Transverse colon (tissue), 4 donors: ENCODE results near the gene SORL1. TPM values are rescaled to one million over a fixed set of nuclear protein-coding genes. Genes with fewer than 3 reads are reported as not detected.

Experiments
- DNase-seq: peaks from one replicate; pipeline ENCODE4 v3.0.0-alpha.2; 2019
- H3K27ac ChIP-seq, 4 donors: fragments of 200-600 bp; sonication (generic); 2 replicates each; pipeline ENCODE4 v1.5.1; 2016 to 2018; ENCODE audit warnings: inconsistent platforms in 4 of 4
- H3K27me3 ChIP-seq: fragments of 200-600 bp; sonication (generic); 2 replicates; pipeline ENCODE4 v1.5.1; 2017; ENCODE audit warnings: inconsistent platforms
- H3K36me3 ChIP-seq, 4 donors: fragments of 200-600 bp; sonication (generic); 2 replicates each; pipeline ENCODE4 v1.5.1; 2017 to 2019; ENCODE audit warnings: inconsistent platforms in 4 of 4
- H3K4me1 ChIP-seq, 4 donors: fragments of 200-600 bp; sonication (generic); 2 replicates each; pipeline ENCODE4 v1.5.1; 2017 to 2020; ENCODE audit warnings: inconsistent platforms in 4 of 4
- H3K4me3 ChIP-seq, 4 donors: fragments of 200-600 bp; sonication (generic); 1 replicate in 1 of 4; 2 replicates in 3 of 4; pipeline versions ENCODE4 v1.5.1 to v1.6.1; 2017 to 2019; ENCODE audit warnings: inconsistent platforms in 4 of 4
- H3K9me3 ChIP-seq, 2 donors: fragments of 200-600 bp; sonication (generic); 2 replicates each; pipeline ENCODE4 v1.5.1; 2017 to 2019; ENCODE audit warnings: inconsistent platforms in 2 of 2
- EP300 ChIP-seq: sonication (generic); formaldehyde crosslinking; IDR thresholded peaks from one replicate; pipeline ENCODE4 v1.6.1; 2017; ENCODE audit warnings: antibody characterized with exemption, low read depth
- POLR2A ChIP-seq: fragments of 450-650 bp; IDR thresholded peaks from one replicate; pipeline ENCODE4 v1.6.1; 2016; ENCODE audit warnings: antibody characterized with exemption, mild to moderate bottlenecking, moderate library complexity
- POLR2AphosphoS5 ChIP-seq, 3 donors: sonication (generic); formaldehyde crosslinking; IDR thresholded peaks; one replicate each; pipeline ENCODE4 v1.6.1; 2016; ENCODE audit warnings: antibody characterized with exemption in 3 of 3
- WGBS, 2 donors: methylation state at CpG; one replicate each; pipeline ENCODE4 v1.1.5; 2018; ENCODE audit warnings: low coverage in 1 of 2; 5-methylcytosine and 5-hydroxymethylcytosine counted together
- in situ Hi-C, 4 donors: fragments of 200-750 bp; cut with MboI; loops; one replicate each; pipeline versions ENCODE4 v1.15.0 to v1.15.1; 2017; ENCODE audit warnings: low sequenced_read_pairs in 3 of 4, low pct_ligation_motif_present in 1 of 4, low pct_unique_long_range_greater_than_20kb in 1 of 4
- intact Hi-C: fragments of 100-400 bp; cut with DNase I; formaldehyde crosslinking; loops from one replicate; pipeline ENCODE4 v1.15.1; 2023; ENCODE audit warnings: low total_unique reads
- total RNA-seq, 4 donors: library from RNA; depleted of rRNA; stranded (reverse); fragments of >200 nt; gene quantifications; one replicate each; pipeline ENCODE4 v1.1.0, GENCODE V29; 2016
- TF ChIP-seq, protein P1 (sequence below), 5 experiments: fragments of 200-600 bp in 3 of 5; fragments of 450-650 bp in 2 of 5; sonication (generic) in 3 of 5; IDR thresholded peaks; 1 replicate in 2 of 5; 2 replicates in 3 of 5; pipeline ENCODE4 v1.5.1; 2016 to 2017; ENCODE audit warnings: antibody characterized with exemption in 5 of 5, inconsistent platforms in 3 of 5, mild to moderate bottlenecking in 2 of 5, moderate library complexity in 1 of 5

Gene SORL1
- total RNA-seq, 4 donors from 2014 or later, result 81.6 to 338 (median 129) TPM

- WGBS, 2 donors, result 83 to 89% methylated on average over 3 to 5 of the region's 5 CpGs
- peaks cover 0 to 24% (median 8%) of the 10 kb centered on the region in 4 donors for H3K36me3 ChIP-seq
- in situ Hi-C loops, result no loop called here
- TF ChIP-seq POLR2A (no peak), EP300 (no peak), POLR2AphosphoS5 (IDR thresholded peaks at IDR 0.05) (no peak)
- TF ChIP-seq, protein P1, sequence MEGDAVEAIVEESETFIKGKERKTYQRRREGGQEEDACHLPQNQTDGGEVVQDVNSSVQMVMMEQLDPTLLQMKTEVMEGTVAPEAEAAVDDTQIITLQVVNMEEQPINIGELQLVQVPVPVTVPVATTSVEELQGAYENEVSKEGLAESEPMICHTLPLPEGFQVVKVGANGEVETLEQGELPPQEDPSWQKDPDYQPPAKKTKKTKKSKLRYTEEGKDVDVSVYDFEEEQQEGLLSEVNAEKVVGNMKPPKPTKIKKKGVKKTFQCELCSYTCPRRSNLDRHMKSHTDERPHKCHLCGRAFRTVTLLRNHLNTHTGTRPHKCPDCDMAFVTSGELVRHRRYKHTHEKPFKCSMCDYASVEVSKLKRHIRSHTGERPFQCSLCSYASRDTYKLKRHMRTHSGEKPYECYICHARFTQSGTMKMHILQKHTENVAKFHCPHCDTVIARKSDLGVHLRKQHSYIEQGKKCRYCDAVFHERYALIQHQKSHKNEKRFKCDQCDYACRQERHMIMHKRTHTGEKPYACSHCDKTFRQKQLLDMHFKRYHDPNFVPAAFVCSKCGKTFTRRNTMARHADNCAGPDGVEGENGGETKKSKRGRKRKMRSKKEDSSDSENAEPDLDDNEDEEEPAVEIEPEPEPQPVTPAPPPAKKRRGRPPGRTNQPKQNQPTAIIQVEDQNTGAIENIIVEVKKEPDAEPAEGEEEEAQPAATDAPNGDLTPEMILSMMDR (IDR thresholded peaks at IDR 0.05), result no peak
- H3K4me3 ChIP-seq, result no peak overlapping the region
- intact Hi-C loops, result no loop called here
- no peak for DNase-seq
- no peak overlapping the region for H3K27ac ChIP-seq
- no peaks in the 10 kb centered on the region for H3K4me1 ChIP-seq
- no peaks in the 10 kb centered on the region for H3K27me3 ChIP-seq
- H3K9me3 ChIP-seq, result no peaks in the 10 kb centered on the region
These were observed 109.6 kb downstream of the SORL1 start for GRCh38 chr11:121561716-121562115.

GRCh38 chr11:121563003-121563402 lies 110.9 kb downstream of the SORL1 start:
- Histone ChIP-seq H3K9me3 (no peaks in the 10 kb centered on the region), H3K4me3 (no peak overlapping the region), H3K27me3 (no peaks in the 10 kb centered on the region), H3K4me1 (no peaks in the 10 kb centered on the region), H3K27ac (no peak overlapping the region), H3K36me3 (peaks cover 0 to 20% (median 8%) of the 10 kb centered on the region in 4 donors)
- TF ChIP-seq POLR2AphosphoS5 (IDR thresholded peaks at IDR 0.05) (no peak), EP300 (no peak), POLR2A (no peak)
- TF ChIP-seq, protein P1 (IDR thresholded peaks at IDR 0.05), result no peak
- in situ Hi-C loops (no loop called here), intact Hi-C loops (no loop called here)
- no peak for DNase-seq
- 77 to 84% methylated on average over 2 to 4 of the region's 4 CpGs for WGBS, 2 donors

DNA sequence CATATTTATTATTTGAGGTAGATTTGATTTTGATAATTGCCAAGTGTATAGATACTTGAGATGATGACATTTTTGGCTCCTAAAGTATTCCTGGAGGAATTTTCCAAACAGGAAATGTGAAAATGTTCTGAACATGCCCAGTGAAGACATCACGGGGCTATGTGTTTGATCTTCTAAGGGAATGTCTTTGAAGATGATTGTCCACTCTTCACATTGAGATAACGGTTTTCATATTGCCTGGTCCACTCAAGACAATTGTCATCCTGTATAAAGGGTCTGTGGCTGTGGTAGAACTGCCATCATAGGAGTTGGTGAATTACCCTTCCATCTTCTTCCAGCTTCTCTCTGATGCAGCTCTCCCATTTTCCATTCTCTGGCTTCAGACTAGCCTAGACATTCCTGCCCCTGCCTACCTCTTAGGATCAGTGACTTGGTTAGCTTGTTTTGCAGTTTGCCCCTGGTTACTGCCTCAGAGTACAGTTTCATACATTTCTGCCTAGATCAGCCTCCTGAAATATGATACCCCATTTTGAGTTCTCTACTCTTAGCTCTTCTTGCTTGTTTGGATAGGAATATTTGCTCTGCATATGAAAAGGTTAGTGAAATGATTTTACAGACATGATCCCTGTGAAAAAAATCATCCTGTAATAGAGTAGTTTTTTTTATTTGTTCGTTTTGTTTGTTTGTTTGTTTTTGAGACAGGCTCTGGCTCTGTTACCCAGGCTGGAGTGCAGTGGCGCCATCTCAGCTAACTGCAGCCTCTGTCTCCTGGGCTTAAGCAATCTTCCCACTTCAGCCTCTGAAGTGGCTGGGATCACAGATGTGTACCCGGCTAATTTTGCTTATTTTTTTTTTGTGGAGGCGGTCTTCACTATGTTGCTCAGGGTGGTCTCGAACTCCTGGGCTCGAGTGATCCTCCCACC lies 112.0 kb downstream of the SORL1 start:
- in situ Hi-C loops, result no loop called here
- H3K4me3 ChIP-seq, result no peak overlapping the region
- WGBS, 2 donors, result 84 to 89% methylated on average over 4 to 8 of the region's 8 CpGs
- H3K27me3 ChIP-seq, result no peaks in the 10 kb centered on the region
- TF ChIP-seq POLR2AphosphoS5 (IDR thresholded peaks at IDR 0.05) (no peak), EP300 (no peak), POLR2A (no peak)
- TF ChIP-seq, protein P1 (IDR thresholded peaks at IDR 0.05), result no peak
- no peak for DNase-seq
- no peaks in the 10 kb centered on the region for H3K9me3 ChIP-seq
- H3K27ac ChIP-seq, result no peak overlapping the region
- H3K4me1 ChIP-seq, result no peaks in the 10 kb centered on the region
- H3K36me3 ChIP-seq, result peaks cover 0 to 11% (median 3%) of the 10 kb centered on the region in 4 donors
- intact Hi-C loops, result no loop called here

GRCh38 chr11:121564948-121565684 lies 113.0 kb downstream of the SORL1 start:
- Histone ChIP-seq H3K4me3 (no peak overlapping the region), H3K4me1 (no peaks in the 10 kb centered on the region), H3K27ac (no peak overlapping the region), H3K27me3 (no peaks in the 10 kb centered on the region), H3K9me3 (no peaks in the 10 kb centered on the region), H3K36me3 (peaks cover 0 to 4% (median 0%) of the 10 kb centered on the region in 4 donors)
- WGBS, 2 donors, result 90% methylated on average over 5 of the region's 5 CpGs
- in situ Hi-C loops (no loop called here), intact Hi-C loops (no loop called here)
- no peak for DNase-seq
- TF ChIP-seq POLR2A, result no peak
- TF ChIP-seq, protein P1 (IDR thresholded peaks at IDR 0.05), result no peak
- TF ChIP-seq POLR2AphosphoS5 (IDR thresholded peaks at IDR 0.05), result no peak
- TF ChIP-seq EP300, result no peak
